WTC11 (cell line): Measurements from ENCODE around the gene ZNF500. TPM values are rescaled to one million over a fixed set of nuclear protein-coding genes. Genes with fewer than 3 reads are reported as not detected.
A peak's percentile ranks its signal among the peaks of the same experiment; 100 is the strongest.

Experiments
- ATAC-seq: fragments of 200-7000 bp; cut with Tn5 transposase; 2 replicates; pipeline ENCODE4 v1.10.0; 2021; ENCODE audit warnings: mild to moderate bottlenecking, moderate library complexity
- CTCF ChIA-PET: fragments of 300-600 bp; sonication (Branson Sonifier 250); formaldehyde crosslinking; loops from one replicate; lab custom pipeline; 2021; ENCODE audit warnings: antibody characterized with exemption; lab: Charles Lee
- POLR2A ChIA-PET: fragments of 350-600 bp; sonication (Branson Sonifier 250); formaldehyde crosslinking; loops from one replicate; lab custom pipeline; 2021; ENCODE audit warnings: antibody characterized with exemption; lab: Charles Lee
- DNase-seq: peaks from one replicate; pipeline ENCODE4 v3.0.0; 2021; ENCODE audit warnings: low spot score
- H3K27ac Mint-ChIP-seq: 2 replicates; pipeline ENCODE4 v1.8.0; 2021; ENCODE audit warnings: mixed read lengths
- H3K27me3 Mint-ChIP-seq: 2 replicates; pipeline ENCODE4 v1.8.0; 2021; ENCODE audit warnings: low read depth, mild to moderate bottlenecking, moderate library complexity, mixed read lengths
- H3K36me3 Mint-ChIP-seq: 2 replicates; pipeline ENCODE4 v1.8.0; 2021; ENCODE audit warnings: mixed read lengths
- H3K4me1 Mint-ChIP-seq: 2 replicates; pipeline ENCODE4 v1.8.0; 2022; ENCODE audit warnings: mixed read lengths
- H3K4me3 Mint-ChIP-seq: 2 replicates; pipeline ENCODE4 v1.8.0; 2021; ENCODE audit warnings: mild to moderate bottlenecking, moderate library complexity, mixed read lengths
- H3K9me3 Mint-ChIP-seq: 2 replicates; pipeline ENCODE4 v1.8.0; 2021; ENCODE audit warnings: mixed read lengths
- ESRRA ChIP-seq: sonication (generic); formaldehyde crosslinking; IDR thresholded peaks from 2 replicates; pipeline ENCODE4 v1.8.1; 2022; ENCODE audit warnings: mild to moderate bottlenecking, missing genetic modification reagents, borderline replicate concordance
- FOXK1 ChIP-seq: sonication (generic); formaldehyde crosslinking; IDR thresholded peaks from 2 replicates; pipeline ENCODE4 v1.8.0; 2022; ENCODE audit warnings: mild to moderate bottlenecking, moderate library complexity, missing genetic modification reagents
- FOXP1 ChIP-seq: sonication (generic); formaldehyde crosslinking; IDR thresholded peaks from 2 replicates; pipeline ENCODE4 v1.8.0; 2022; ENCODE audit warnings: missing genetic modification reagents, mild to moderate bottlenecking, moderate library complexity, borderline replicate concordance
- HMGA2 ChIP-seq: fragments of 250-450 bp; sonication (Bioruptor Pico); IDR thresholded peaks from 2 replicates; pipeline ENCODE4 v1.4.0; 2021; ENCODE audit warnings: mild to moderate bottlenecking, moderate library complexity
- IRF2 ChIP-seq: sonication (generic); formaldehyde crosslinking; IDR thresholded peaks from 2 replicates; pipeline ENCODE4 v1.8.0; 2022; ENCODE audit warnings: low read depth, missing genetic modification reagents, borderline replicate concordance
- NFATC4 ChIP-seq: fragments of 250-450 bp; sonication (Bioruptor Pico); IDR thresholded peaks from 2 replicates; pipeline ENCODE4 v1.9.0; 2021; ENCODE audit warnings: mild to moderate bottlenecking
- NFE2L1 ChIP-seq: sonication (generic); formaldehyde crosslinking; IDR thresholded peaks from 2 replicates; pipeline ENCODE4 v1.8.1; 2023; ENCODE audit warnings: missing genetic modification reagents
- NR1H2 ChIP-seq: sonication (generic); formaldehyde crosslinking; IDR thresholded peaks from 2 replicates; pipeline ENCODE4 v1.9.0; 2021; ENCODE audit warnings: mild to moderate bottlenecking, moderate library complexity, missing genetic modification reagents
- NR2C2 ChIP-seq: sonication (generic); formaldehyde crosslinking; IDR thresholded peaks from 2 replicates; pipeline ENCODE4 v1.8.0; 2022; ENCODE audit warnings: mild to moderate bottlenecking, missing genetic modification reagents
- ZNF423 ChIP-seq: fragments of 250-450 bp; sonication (Bioruptor Pico); IDR thresholded peaks from 2 replicates; pipeline ENCODE4 v2.1.2; 2022; ENCODE audit warnings: mild to moderate bottlenecking, moderate library complexity
- total RNA-seq: library from RNA; stranded (reverse); gene quantifications from 3 replicates; pipeline ENCODE4 v1.2.3, GENCODE V29; 2021
- TF ChIP-seq, protein P1 (sequence below): fragments of 250-450 bp; sonication (Bioruptor Pico); IDR thresholded peaks from 2 replicates; pipeline ENCODE4 v1.9.0; 2021; ENCODE audit warnings: mild to moderate bottlenecking, borderline replicate concordance
- TF ChIP-seq, protein P2 (sequence below): sonication (generic); formaldehyde crosslinking; IDR thresholded peaks from 2 replicates; pipeline ENCODE4 v1.8.1; 2022; ENCODE audit warnings: mild to moderate bottlenecking, missing genetic modification reagents, moderate library complexity, borderline replicate concordance
- TF ChIP-seq, protein P3 (sequence below): sonication (generic); formaldehyde crosslinking; IDR thresholded peaks from 2 replicates; pipeline ENCODE4 v1.8.1; 2023; ENCODE audit warnings: mild to moderate bottlenecking, missing genetic modification reagents, moderate library complexity
- TF ChIP-seq, protein P4 (sequence below): fragments of 200-600 bp; IDR thresholded peaks from 2 replicates; pipeline ENCODE4 v1.8.0; 2022; ENCODE audit warnings: antibody characterized with exemption
- TF ChIP-seq, protein P5 (sequence below): sonication (generic); formaldehyde crosslinking; IDR thresholded peaks from 2 replicates; pipeline ENCODE4 v1.8.1; 2022; ENCODE audit warnings: missing genetic modification reagents, borderline replicate concordance
- TF ChIP-seq, protein P6 (sequence below): sonication (generic); formaldehyde crosslinking; IDR thresholded peaks from 2 replicates; pipeline ENCODE4 v1.8.0; 2022; ENCODE audit warnings: missing genetic modification reagents

The ZNF500 gene
- total RNA-seq, 1 experiment from 2014 or later = 19.9 TPM

DNA sequence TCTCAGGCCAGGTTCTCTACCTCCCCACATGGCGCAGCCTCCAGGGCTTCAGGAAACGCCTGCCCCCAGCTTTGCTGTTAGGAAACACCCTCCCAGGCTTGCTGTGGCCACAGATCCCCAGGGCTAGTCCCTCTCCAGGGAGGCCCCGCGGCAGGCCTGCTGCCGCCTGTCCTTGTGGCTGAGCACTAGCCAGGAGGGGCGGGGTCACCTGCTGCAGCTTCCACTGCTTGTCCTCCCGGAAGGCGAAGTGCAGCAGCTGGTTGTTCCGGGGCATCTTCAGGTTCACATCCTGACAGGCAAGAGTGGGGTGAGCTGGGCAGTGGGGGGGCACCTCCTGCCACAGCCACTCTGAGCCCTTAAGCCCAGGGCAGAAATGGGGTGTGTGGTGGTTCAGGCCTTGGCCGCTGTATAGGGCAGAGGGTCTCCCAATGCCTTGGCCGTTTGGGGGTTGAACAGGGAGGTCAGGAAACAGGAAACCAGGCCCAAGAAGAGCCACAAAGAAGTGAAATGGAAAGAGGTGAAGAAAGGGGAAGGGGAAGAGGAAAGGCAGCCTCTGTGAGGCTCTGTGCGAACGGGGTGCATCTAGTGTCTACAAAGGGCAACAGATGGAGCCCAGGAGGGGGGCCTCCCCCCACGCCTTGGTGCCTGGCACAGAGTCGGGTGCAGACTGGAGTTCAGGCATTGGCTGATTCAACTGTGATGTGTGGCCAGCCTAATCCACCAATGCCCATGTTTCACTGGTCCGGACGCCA lies 33.5 kb upstream of the ZNF500 start:
- H3K36me3 Mint-ChIP-seq = peaks cover 9% of the 10 kb centered on the region
- H3K27me3 Mint-ChIP-seq = no peaks in the 10 kb centered on the region
- DNase-seq (no peak), ATAC-seq (no peak)
- CTCF ChIA-PET = no interaction called here
- no peak for TF ChIP-seq ZNF423 (CRISPR knock-in tag)
- TF ChIP-seq IRF2 (CRISPR knock-in tag) = no peak
- TF ChIP-seq NFE2L1 (CRISPR knock-in tag) = no peak
- TF ChIP-seq FOXK1 = no peak
- TF ChIP-seq HMGA2 (CRISPR knock-in tag) = no peak
- TF ChIP-seq, protein P1, sequence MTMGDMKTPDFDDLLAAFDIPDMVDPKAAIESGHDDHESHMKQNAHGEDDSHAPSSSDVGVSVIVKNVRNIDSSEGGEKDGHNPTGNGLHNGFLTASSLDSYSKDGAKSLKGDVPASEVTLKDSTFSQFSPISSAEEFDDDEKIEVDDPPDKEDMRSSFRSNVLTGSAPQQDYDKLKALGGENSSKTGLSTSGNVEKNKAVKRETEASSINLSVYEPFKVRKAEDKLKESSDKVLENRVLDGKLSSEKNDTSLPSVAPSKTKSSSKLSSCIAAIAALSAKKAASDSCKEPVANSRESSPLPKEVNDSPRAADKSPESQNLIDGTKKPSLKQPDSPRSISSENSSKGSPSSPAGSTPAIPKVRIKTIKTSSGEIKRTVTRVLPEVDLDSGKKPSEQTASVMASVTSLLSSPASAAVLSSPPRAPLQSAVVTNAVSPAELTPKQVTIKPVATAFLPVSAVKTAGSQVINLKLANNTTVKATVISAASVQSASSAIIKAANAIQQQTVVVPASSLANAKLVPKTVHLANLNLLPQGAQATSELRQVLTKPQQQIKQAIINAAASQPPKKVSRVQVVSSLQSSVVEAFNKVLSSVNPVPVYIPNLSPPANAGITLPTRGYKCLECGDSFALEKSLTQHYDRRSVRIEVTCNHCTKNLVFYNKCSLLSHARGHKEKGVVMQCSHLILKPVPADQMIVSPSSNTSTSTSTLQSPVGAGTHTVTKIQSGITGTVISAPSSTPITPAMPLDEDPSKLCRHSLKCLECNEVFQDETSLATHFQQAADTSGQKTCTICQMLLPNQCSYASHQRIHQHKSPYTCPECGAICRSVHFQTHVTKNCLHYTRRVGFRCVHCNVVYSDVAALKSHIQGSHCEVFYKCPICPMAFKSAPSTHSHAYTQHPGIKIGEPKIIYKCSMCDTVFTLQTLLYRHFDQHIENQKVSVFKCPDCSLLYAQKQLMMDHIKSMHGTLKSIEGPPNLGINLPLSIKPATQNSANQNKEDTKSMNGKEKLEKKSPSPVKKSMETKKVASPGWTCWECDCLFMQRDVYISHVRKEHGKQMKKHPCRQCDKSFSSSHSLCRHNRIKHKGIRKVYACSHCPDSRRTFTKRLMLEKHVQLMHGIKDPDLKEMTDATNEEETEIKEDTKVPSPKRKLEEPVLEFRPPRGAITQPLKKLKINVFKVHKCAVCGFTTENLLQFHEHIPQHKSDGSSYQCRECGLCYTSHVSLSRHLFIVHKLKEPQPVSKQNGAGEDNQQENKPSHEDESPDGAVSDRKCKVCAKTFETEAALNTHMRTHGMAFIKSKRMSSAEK = no peak
- no peak for TF ChIP-seq NR1H2 (CRISPR knock-in tag)
- TF ChIP-seq, protein P2, sequence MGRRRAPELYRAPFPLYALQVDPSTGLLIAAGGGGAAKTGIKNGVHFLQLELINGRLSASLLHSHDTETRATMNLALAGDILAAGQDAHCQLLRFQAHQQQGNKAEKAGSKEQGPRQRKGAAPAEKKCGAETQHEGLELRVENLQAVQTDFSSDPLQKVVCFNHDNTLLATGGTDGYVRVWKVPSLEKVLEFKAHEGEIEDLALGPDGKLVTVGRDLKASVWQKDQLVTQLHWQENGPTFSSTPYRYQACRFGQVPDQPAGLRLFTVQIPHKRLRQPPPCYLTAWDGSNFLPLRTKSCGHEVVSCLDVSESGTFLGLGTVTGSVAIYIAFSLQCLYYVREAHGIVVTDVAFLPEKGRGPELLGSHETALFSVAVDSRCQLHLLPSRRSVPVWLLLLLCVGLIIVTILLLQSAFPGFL (CRISPR knock-in tag) = no peak
- TF ChIP-seq, protein P3, sequence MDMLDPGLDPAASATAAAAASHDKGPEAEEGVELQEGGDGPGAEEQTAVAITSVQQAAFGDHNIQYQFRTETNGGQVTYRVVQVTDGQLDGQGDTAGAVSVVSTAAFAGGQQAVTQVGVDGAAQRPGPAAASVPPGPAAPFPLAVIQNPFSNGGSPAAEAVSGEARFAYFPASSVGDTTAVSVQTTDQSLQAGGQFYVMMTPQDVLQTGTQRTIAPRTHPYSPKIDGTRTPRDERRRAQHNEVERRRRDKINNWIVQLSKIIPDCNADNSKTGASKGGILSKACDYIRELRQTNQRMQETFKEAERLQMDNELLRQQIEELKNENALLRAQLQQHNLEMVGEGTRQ = no peak
- TF ChIP-seq NR2C2 (CRISPR knock-in tag) = no peak
- TF ChIP-seq, protein P4, sequence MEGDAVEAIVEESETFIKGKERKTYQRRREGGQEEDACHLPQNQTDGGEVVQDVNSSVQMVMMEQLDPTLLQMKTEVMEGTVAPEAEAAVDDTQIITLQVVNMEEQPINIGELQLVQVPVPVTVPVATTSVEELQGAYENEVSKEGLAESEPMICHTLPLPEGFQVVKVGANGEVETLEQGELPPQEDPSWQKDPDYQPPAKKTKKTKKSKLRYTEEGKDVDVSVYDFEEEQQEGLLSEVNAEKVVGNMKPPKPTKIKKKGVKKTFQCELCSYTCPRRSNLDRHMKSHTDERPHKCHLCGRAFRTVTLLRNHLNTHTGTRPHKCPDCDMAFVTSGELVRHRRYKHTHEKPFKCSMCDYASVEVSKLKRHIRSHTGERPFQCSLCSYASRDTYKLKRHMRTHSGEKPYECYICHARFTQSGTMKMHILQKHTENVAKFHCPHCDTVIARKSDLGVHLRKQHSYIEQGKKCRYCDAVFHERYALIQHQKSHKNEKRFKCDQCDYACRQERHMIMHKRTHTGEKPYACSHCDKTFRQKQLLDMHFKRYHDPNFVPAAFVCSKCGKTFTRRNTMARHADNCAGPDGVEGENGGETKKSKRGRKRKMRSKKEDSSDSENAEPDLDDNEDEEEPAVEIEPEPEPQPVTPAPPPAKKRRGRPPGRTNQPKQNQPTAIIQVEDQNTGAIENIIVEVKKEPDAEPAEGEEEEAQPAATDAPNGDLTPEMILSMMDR = no peak
- TF ChIP-seq, protein P5, sequence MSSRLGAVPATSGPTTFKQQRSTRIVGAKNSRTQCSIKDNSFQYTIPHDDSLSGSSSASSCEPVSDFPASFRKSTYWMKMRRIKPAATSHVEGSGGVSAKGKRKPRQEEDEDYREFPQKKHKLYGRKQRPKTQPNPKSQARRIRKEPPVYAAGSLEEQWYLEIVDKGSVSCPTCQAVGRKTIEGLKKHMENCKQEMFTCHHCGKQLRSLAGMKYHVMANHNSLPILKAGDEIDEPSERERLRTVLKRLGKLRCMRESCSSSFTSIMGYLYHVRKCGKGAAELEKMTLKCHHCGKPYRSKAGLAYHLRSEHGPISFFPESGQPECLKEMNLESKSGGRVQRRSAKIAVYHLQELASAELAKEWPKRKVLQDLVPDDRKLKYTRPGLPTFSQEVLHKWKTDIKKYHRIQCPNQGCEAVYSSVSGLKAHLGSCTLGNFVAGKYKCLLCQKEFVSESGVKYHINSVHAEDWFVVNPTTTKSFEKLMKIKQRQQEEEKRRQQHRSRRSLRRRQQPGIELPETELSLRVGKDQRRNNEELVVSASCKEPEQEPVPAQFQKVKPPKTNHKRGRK (CRISPR knock-in tag) = no peak
- TF ChIP-seq NFATC4 (CRISPR knock-in tag) = no peak
- TF ChIP-seq FOXP1 (CRISPR knock-in tag) = no peak
- TF ChIP-seq, protein P6, sequence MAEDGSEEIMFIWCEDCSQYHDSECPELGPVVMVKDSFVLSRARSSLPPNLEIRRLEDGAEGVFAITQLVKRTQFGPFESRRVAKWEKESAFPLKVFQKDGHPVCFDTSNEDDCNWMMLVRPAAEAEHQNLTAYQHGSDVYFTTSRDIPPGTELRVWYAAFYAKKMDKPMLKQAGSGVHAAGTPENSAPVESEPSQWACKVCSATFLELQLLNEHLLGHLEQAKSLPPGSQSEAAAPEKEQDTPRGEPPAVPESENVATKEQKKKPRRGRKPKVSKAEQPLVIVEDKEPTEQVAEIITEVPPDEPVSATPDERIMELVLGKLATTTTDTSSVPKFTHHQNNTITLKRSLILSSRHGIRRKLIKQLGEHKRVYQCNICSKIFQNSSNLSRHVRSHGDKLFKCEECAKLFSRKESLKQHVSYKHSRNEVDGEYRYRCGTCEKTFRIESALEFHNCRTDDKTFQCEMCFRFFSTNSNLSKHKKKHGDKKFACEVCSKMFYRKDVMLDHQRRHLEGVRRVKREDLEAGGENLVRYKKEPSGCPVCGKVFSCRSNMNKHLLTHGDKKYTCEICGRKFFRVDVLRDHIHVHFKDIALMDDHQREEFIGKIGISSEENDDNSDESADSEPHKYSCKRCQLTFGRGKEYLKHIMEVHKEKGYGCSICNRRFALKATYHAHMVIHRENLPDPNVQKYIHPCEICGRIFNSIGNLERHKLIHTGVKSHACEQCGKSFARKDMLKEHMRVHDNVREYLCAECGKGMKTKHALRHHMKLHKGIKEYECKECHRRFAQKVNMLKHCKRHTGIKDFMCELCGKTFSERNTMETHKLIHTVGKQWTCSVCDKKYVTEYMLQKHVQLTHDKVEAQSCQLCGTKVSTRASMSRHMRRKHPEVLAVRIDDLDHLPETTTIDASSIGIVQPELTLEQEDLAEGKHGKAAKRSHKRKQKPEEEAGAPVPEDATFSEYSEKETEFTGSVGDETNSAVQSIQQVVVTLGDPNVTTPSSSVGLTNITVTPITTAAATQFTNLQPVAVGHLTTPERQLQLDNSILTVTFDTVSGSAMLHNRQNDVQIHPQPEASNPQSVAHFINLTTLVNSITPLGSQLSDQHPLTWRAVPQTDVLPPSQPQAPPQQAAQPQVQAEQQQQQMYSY (CRISPR knock-in tag) = no peak
- TF ChIP-seq ESRRA (CRISPR knock-in tag) = no peak
- peaks cover 18% of the 10 kb centered on the region for H3K4me1 Mint-ChIP-seq
- H3K9me3 Mint-ChIP-seq = no peaks in the 10 kb centered on the region
- POLR2A ChIA-PET = interaction anchor here (0.5 to 0.8 kb wide), 2 partner anchors 13 to 494 kb away, joined by 3 to 7 read pairs; partner anchors contain the start of gene SEPTIN12
- H3K27ac Mint-ChIP-seq = no peak overlapping the region
- peak overlapping the region; percentile 74 for H3K4me3 Mint-ChIP-seq
